Right lobe of liver (tissue), 6 donors: ENCODE data around the gene PACRG. TPM values are rescaled to one million over a fixed set of nuclear protein-coding genes. Genes with fewer than 3 reads are reported as not detected.

ENCODE experiments used
- ATAC-seq, 4 donors: fragments of 200-7000 bp; cut with Tn5 transposase; one replicate each; pipeline ENCODE4 v1.9.1; 2020; ENCODE audit warnings: mild to moderate bottlenecking in 4 of 4, moderate library complexity in 4 of 4
- DNase-seq, 3 donors: peaks; one replicate each; pipeline ENCODE4 v3.0.0-alpha.2; 2020
- H3K27ac ChIP-seq, 3 donors: fragments of 200-600 bp; one replicate each; pipeline ENCODE4 v1.8.0; 2022
- H3K27me3 ChIP-seq, 2 donors: fragments of 200-600 bp; one replicate each; pipeline ENCODE4 v1.8.0; 2022
- H3K36me3 ChIP-seq, 4 donors: fragments of 200-600 bp; sonication (generic) in 1 of 4; one replicate each; pipeline versions ENCODE4 v1.5.1 to v1.8.0; 2017 to 2022; ENCODE audit warnings: control low read depth in 1 of 4
- H3K4me1 ChIP-seq, 4 donors: fragments of 200-600 bp; sonication (generic) in 1 of 4; one replicate each; pipeline versions ENCODE4 v1.5.1 to v1.8.0; 2017 to 2022; ENCODE audit warnings: control low read depth in 1 of 4
- H3K4me3 ChIP-seq, 3 donors: fragments of 200-600 bp; one replicate each; pipeline ENCODE4 v1.8.0; 2022
- H3K9me3 ChIP-seq, 4 donors: fragments of 200-600 bp; sonication (generic) in 1 of 4; one replicate each; pipeline versions ENCODE4 v1.5.1 to v1.8.0; 2017 to 2022; ENCODE audit warnings: control low read depth in 1 of 4
- POLR2A ChIP-seq: fragments of 450-650 bp; IDR thresholded peaks from one replicate; pipeline ENCODE4 v1.6.1; 2017; ENCODE audit warnings: antibody characterized with exemption, mild to moderate bottlenecking
- WGBS: methylation state at CpG from one replicate; pipeline ENCODE4 v1.1.6; 2018; ENCODE audit warnings: low coverage, low lambda C conversion rate; ENCODE audit not compliant: insufficient coverage; ENCODE audit errors: missing lambda C conversion rate; 5-methylcytosine and 5-hydroxymethylcytosine counted together
- intact Hi-C, 2 donors: fragments of 100-400 bp; cut with DNase I; formaldehyde crosslinking; loops; one replicate each; pipeline versions ENCODE4 v1.11.2 to v1.14.1; 2022
- total RNA-seq, 6 experiments: library from RNA; depleted of rRNA in 2 of 6; stranded (reverse); fragments of >200 nt in 2 of 6; fragmentation: NEBNext Ultra II Directional in 3 of 6; extraction: Animal tissue kit (Norgen Biotek cat#: 25700) in 3 of 6; gene quantifications; one replicate each; pipeline versions ENCODE4 v1.1.0 to v1.2.4, GENCODE V29; 2016 to 2023
- TF ChIP-seq, protein P1 (sequence below), 4 donors: fragments of 200-600 bp in 3 of 4; fragments of 450-650 bp in 1 of 4; IDR thresholded peaks; one replicate each; pipeline versions ENCODE4 v1.5.1 to v1.8.0; 2016 to 2022; ENCODE audit warnings: antibody characterized with exemption in 4 of 4, mild to moderate bottlenecking in 2 of 4
- donor health status: DM: no; HTN: yes; CAD: no.
- donor health status: DM: no; HTN: no; CAD: no.
- donor health status: DM: no; HTN: no; CAD: no.
- donor health status: DM: no; HTN: yes; CAD: no.
- donor health status: DM: no; HTN: yes; CAD: no.

PACRG gene
- total RNA-seq, 6 experiments from 2014 or later, result 0.25 to 5.3 (median 2.7) TPM

DNA sequence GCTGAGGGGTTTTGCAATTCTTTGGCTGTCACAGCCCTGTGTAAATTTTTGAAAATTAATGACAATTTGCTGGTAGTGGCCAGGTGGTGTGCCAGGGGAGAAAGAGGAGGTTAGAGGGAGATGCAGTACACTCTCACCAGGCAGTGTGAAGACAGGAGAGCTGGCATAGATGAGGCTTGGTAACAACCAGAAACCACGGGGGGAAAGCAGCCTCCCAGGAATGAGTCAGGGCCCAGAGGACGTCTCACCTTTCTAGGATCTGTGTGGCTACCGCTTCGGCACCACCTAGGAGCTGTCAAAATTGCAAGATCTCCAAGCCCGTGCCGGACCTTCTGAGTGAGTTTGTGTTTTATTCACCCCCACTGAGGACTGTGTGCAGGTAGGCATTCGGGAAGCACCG, 171.4 kb downstream of the PACRG start:
- no peak overlapping the region for H3K4me3 ChIP-seq
- no peaks in the 10 kb centered on the region for H3K36me3 ChIP-seq
- H3K27ac ChIP-seq, result no peak overlapping the region
- 93% methylated on average over 2 of the region's 8 CpGs for whole genome bisulfite sequencing
- DNase-seq, result no peak
- TF ChIP-seq, protein P1, sequence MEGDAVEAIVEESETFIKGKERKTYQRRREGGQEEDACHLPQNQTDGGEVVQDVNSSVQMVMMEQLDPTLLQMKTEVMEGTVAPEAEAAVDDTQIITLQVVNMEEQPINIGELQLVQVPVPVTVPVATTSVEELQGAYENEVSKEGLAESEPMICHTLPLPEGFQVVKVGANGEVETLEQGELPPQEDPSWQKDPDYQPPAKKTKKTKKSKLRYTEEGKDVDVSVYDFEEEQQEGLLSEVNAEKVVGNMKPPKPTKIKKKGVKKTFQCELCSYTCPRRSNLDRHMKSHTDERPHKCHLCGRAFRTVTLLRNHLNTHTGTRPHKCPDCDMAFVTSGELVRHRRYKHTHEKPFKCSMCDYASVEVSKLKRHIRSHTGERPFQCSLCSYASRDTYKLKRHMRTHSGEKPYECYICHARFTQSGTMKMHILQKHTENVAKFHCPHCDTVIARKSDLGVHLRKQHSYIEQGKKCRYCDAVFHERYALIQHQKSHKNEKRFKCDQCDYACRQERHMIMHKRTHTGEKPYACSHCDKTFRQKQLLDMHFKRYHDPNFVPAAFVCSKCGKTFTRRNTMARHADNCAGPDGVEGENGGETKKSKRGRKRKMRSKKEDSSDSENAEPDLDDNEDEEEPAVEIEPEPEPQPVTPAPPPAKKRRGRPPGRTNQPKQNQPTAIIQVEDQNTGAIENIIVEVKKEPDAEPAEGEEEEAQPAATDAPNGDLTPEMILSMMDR (IDR thresholded peaks at IDR 0.05), result no peak
- TF ChIP-seq POLR2A, result no peak
- intact Hi-C loops, result no loop called here
- no peaks in the 10 kb centered on the region for H3K27me3 ChIP-seq
- H3K4me1 ChIP-seq, result no peaks in the 10 kb centered on the region
- ATAC-seq, result no peak
- H3K9me3 ChIP-seq, result no peaks in the 10 kb centered on the region

DNA sequence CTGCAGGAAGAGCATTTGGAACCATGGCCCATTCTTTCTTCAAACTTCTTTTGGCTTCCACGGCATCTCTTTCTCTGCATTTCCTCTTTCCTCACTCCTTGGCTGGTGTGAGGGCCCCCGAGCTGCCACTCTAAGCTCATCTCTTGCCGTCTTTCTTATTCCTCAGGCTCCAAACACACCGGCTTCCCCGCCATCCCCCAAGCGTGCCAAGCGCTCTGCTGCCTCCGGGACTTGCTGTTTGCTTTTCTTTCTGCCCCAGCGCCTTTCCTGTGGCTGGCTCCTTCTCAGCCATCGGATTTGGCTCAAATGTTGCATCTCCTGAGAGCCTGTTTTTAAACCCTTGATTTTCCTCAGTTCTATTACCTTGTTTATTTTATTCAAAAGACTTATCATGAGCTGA, 172.7 kb downstream of the PACRG start:
- H3K27me3 ChIP-seq, result no peaks in the 10 kb centered on the region
- WGBS, result 79% methylated on average over 8 of the region's 10 CpGs
- H3K36me3 ChIP-seq, result no peaks in the 10 kb centered on the region
- DNase-seq, result no peak
- H3K4me3 ChIP-seq, result no peak overlapping the region
- H3K27ac ChIP-seq, result no peak overlapping the region
- TF ChIP-seq, protein P1 (IDR thresholded peaks at IDR 0.05), result no peak
- no peak for TF ChIP-seq POLR2A
- no peak for ATAC-seq
- intact Hi-C loops, result no loop called here
- H3K9me3 ChIP-seq, result no peaks in the 10 kb centered on the region
- H3K4me1 ChIP-seq, result no peaks in the 10 kb centered on the region

DNA sequence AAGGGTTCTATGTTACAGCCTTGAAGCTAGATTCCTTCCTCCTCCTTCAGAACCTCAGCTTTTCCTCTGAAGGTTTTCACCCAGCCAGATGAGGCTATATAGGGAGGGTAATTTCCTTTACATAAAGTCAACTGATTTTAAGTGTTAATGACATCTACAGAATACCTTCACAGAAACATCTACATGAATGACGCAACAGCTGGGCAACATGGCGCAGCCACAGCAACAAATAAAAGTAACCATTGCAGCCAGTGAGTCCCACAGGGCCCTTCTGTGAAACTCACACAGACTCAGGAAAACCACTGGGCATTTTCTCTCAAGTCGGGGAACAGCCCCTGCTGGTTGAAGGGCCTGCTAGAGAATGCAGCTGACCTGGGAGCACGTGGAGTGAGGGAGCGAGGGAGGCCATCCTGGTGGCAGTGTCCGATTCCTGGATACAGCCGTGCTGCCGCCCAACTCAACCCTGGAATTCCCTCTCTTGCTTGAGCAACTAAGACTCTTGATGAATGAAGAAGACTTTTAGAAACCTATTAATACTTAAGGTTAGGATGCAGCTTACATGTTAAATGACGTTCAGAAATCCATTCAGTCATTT, 176.4 kb downstream of the PACRG start:
- Histone ChIP-seq H3K27ac (no peak overlapping the region), H3K4me3 (no peak overlapping the region), H3K36me3 (no peaks in the 10 kb centered on the region), H3K4me1 (no peaks in the 10 kb centered on the region), H3K9me3 (no peaks in the 10 kb centered on the region), H3K27me3 (no peaks in the 10 kb centered on the region)
- TF ChIP-seq POLR2A, result no peak
- TF ChIP-seq, protein P1 (IDR thresholded peaks at IDR 0.05), result no peak
- WGBS, result 87% methylated on average over 3 of the region's 9 CpGs
- no peak for DNase-seq
- ATAC-seq, result no peak
- intact Hi-C loops, result no loop called here

DNA sequence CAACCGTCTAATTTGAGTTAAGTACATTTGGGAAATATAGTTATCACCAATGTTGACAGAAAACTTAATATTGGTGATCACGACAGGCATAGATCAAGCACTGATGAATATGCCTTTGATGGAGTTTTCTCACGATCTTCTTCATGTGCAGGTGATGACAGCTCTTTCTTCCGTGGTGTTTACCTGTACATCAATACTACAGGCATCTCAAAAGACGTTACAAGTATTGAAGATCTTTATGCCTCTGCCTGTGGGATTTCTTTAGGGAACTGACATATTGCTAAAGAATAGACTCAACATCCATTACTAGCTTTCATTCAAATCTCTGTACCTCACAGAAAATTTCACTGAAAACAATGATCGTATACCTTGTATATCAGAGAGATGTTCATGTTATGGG, 178.7 kb downstream of the PACRG start:
- no peaks in the 10 kb centered on the region for H3K9me3 ChIP-seq
- no peaks in the 10 kb centered on the region for H3K36me3 ChIP-seq
- 65% methylated on average over 6 of the region's 6 CpGs for WGBS
- intact Hi-C loops, result no loop called here
- DNase-seq (no peak), ATAC-seq (no peak)
- H3K4me3 ChIP-seq, result no peak overlapping the region
- TF ChIP-seq, protein P1 (IDR thresholded peaks at IDR 0.05), result no peak
- TF ChIP-seq POLR2A, result no peak
- H3K4me1 ChIP-seq, result no peaks in the 10 kb centered on the region
- H3K27me3 ChIP-seq, result no peaks in the 10 kb centered on the region
- no peak overlapping the region for H3K27ac ChIP-seq
